ENCODE results near the gene SLC6A11. TPM values are rescaled to one million over a fixed set of nuclear protein-coding genes. Genes with fewer than 3 reads are reported as not detected.

The SLC6A11 gene
- total RNA-seq, 1 experiment from 2014 or later, result 1.5 TPM

DNA sequence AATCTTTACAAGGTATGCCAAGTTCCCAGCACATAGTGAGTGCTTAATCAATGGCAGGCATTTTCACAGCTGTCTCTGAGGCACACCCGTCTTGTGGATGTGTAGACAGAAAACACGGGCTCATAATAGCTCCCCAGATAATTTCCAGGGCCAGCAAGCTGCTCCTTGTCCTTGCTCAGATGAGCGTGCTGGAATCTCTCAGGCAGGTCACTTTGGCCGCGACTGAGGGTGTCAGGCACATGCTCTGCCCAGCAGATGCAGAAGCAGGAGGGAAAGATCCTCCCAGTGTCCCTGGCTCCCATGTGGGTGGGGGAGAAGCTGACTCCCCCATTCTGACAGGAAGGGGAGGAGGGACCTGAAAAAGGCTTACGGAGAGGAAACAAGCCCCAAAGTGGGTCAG is 141.0 kb downstream of the SLC6A11 start:
- Mint-ChIP-seq H3K27me3 (ENCODE audit: low read depth) (peaks cover 15% of the 10 kb centered on the region), H3K9me3 (no peaks in the 10 kb centered on the region)
- no CpG with 5 or more reads among the region's 6 CpGs for WGBS (ENCODE audit: extremely low coverage, insufficient read length, low lambda C conversion rate)

More for the DNA sequence above, 141.0 kb downstream of the SLC6A11 start:
- Histone ChIP-seq H2BK5ac (ENCODE audit: insufficient read length, low read length) (no peak overlapping the region), H2AFZ (ENCODE audit: low read length) (no peak overlapping the region), H2BK12ac (ENCODE audit: insufficient read length, low read depth, low read length) (no peak overlapping the region), H3K18ac (ENCODE audit: insufficient read length, low read depth, low read length) (no peak overlapping the region), H3K23ac (ENCODE audit: insufficient read length, low read depth, low read length) (no peak overlapping the region), H3K4me1 (ENCODE audit: insufficient read depth, low read length) (no peaks in the 10 kb centered on the region), H3K27ac (ENCODE audit: insufficient read length, low read depth, low read length) (no peak overlapping the region), H3K9me3 (ENCODE audit: control insufficient read depth, low read depth, low read length) (no peaks in the 10 kb centered on the region), H3K56ac (ENCODE audit: insufficient read length, low read depth, low read length) (no peak overlapping the region), H3K23me2 (ENCODE audit: insufficient read length, low read depth, low read length, poor library complexity, severe bottlenecking) (no peaks in the 10 kb centered on the region), H3K4me2 (ENCODE audit: insufficient read depth, insufficient read length, low read length) (no peak overlapping the region), H3K27me3 (ENCODE audit: insufficient read depth, low read length) (no peaks in the 10 kb centered on the region), H4K20me1 (ENCODE audit: control insufficient read depth, insufficient read depth, insufficient read length) (no peaks in the 10 kb centered on the region), H3K4ac (ENCODE audit: low read depth, low read length) (no peak overlapping the region), H3K14ac (ENCODE audit: insufficient read depth, low read length) (no peak overlapping the region), H2BK120ac (ENCODE audit: low read depth, low read length, poor library complexity, severe bottlenecking) (no peak overlapping the region), H3K79me1 (ENCODE audit: insufficient read depth, low read depth, low read length, poor library complexity, severe bottlenecking) (no peaks in the 10 kb centered on the region), H4K8ac (replicated peaks; ENCODE audit: insufficient read length, low read depth, low read length) (no peak overlapping the region), H3K79me2 (ENCODE audit: insufficient read depth, low read length) (no peaks in the 10 kb centered on the region), H4K91ac (ENCODE audit: insufficient read length, low read depth, low read length) (no peak overlapping the region), H3T11ph (ENCODE audit: low read length) (no peak overlapping the region), H3K9ac (ENCODE audit: extremely low read depth, insufficient read length, low read length) (no peak overlapping the region), H2BK15ac (ENCODE audit: low read depth, low read length) (no peak overlapping the region), H2AK5ac (ENCODE audit: insufficient read length, low read length) (no peak overlapping the region), H2BK20ac (ENCODE audit: low read depth, low read length, poor library complexity, severe bottlenecking) (no peak overlapping the region), H4K5ac (ENCODE audit: insufficient read length, low read depth, low read length) (no peak overlapping the region)
- TF ChIP-seq, protein P1, sequence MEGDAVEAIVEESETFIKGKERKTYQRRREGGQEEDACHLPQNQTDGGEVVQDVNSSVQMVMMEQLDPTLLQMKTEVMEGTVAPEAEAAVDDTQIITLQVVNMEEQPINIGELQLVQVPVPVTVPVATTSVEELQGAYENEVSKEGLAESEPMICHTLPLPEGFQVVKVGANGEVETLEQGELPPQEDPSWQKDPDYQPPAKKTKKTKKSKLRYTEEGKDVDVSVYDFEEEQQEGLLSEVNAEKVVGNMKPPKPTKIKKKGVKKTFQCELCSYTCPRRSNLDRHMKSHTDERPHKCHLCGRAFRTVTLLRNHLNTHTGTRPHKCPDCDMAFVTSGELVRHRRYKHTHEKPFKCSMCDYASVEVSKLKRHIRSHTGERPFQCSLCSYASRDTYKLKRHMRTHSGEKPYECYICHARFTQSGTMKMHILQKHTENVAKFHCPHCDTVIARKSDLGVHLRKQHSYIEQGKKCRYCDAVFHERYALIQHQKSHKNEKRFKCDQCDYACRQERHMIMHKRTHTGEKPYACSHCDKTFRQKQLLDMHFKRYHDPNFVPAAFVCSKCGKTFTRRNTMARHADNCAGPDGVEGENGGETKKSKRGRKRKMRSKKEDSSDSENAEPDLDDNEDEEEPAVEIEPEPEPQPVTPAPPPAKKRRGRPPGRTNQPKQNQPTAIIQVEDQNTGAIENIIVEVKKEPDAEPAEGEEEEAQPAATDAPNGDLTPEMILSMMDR (conservative IDR thresholded peaks at IDR 0.05), result no peak
- DNase-seq, result no peak
- H3K36me3 Mint-ChIP-seq (ENCODE audit: insufficient read depth in 1 of 3, low read depth in 3 of 3), result no peaks in the 10 kb centered on the region
- no peak overlapping the region for H3K4me3 Mint-ChIP-seq
- H3K4me1 Mint-ChIP-seq, result peaks cover 0 to 8% of the 10 kb centered on the region in 2 experiments; a peak in 2 of 4 replicates
- H3K27ac Mint-ChIP-seq, result no peak overlapping the region
